SU-DHL-6 (cell line): ENCODE data around the gene PLPP3.

Source experiments
- EZH2phosphoT487 ChIP-seq: fragments of 200-600 bp; sonication (generic), shearing (Covaris generic); conservative IDR thresholded peaks from 2 replicates; pipeline ENCODE4 v1.6.1; 2018; ENCODE audit warnings: mild to moderate bottlenecking, antibody characterized with exemption, low read length, moderate library complexity, mixed read lengths
- TF ChIP-seq, protein P1 (sequence below): fragments of 200-600 bp; sonication (generic); IDR thresholded peaks from one replicate; pipeline ENCODE4 v1.5.1; 2017; ENCODE audit warnings: antibody characterized with exemption, mild to moderate bottlenecking, low read length, moderate library complexity; ENCODE audit not compliant: insufficient read depth, poor library complexity, severe bottlenecking

DNA sequence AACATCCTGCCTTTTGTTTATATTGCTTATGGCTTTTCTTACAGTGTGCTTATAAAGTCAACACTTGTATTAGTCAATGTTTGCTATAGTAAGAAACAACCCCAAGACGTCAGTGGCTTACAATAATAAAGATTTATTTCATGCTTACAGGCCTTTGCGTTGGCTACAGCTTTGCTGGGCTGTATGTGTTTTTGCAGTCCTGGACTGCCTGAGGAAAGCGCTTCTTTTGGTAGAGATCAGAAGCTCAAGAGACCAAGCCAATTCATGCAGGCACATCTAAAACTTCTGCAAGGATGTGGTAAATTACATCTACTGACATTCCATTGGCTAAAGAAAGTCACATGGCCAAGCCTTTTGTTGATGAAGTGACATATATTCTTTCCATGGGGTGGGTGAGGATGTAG lies 48.3 kb upstream of the PLPP3 start:
- TF ChIP-seq, protein P1, sequence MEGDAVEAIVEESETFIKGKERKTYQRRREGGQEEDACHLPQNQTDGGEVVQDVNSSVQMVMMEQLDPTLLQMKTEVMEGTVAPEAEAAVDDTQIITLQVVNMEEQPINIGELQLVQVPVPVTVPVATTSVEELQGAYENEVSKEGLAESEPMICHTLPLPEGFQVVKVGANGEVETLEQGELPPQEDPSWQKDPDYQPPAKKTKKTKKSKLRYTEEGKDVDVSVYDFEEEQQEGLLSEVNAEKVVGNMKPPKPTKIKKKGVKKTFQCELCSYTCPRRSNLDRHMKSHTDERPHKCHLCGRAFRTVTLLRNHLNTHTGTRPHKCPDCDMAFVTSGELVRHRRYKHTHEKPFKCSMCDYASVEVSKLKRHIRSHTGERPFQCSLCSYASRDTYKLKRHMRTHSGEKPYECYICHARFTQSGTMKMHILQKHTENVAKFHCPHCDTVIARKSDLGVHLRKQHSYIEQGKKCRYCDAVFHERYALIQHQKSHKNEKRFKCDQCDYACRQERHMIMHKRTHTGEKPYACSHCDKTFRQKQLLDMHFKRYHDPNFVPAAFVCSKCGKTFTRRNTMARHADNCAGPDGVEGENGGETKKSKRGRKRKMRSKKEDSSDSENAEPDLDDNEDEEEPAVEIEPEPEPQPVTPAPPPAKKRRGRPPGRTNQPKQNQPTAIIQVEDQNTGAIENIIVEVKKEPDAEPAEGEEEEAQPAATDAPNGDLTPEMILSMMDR: no peak
- TF ChIP-seq EZH2phosphoT487: no peak
